Dendritic cell treated with granulocyte-macrophage colony-stimulating factor and Interleukin-4, amounts not matched to agents 40 ng/mL and 50 ng/mL, for 4 days (primary cell): ENCODE results near the gene CDC42BPA.
"Not testable (repeated sequence)": the region's sequence is repeated elsewhere in the genome, so short reads cannot be mapped to it uniquely, and the experiment has no call there.

Source experiments
- H3K27ac Mint-ChIP-seq: one replicate; pipeline ENCODE4 v1.8.0; 2022; ENCODE audit warnings: mild to moderate bottlenecking, mixed read lengths
- H3K27me3 Mint-ChIP-seq: one replicate; pipeline ENCODE4 v1.8.0; 2022; ENCODE audit warnings: mild to moderate bottlenecking, mixed read lengths
- H3K36me3 Mint-ChIP-seq: one replicate; pipeline ENCODE4 v1.8.0; 2022; ENCODE audit warnings: low read depth, mixed read lengths
- H3K4me1 Mint-ChIP-seq: one replicate; pipeline ENCODE4 v1.8.0; 2022; ENCODE audit warnings: low read depth, mixed read lengths
- H3K4me3 Mint-ChIP-seq: one replicate; pipeline ENCODE4 v1.8.0; 2022; ENCODE audit warnings: mild to moderate bottlenecking, moderate library complexity, mixed read lengths
- H3K9me3 Mint-ChIP-seq: one replicate; pipeline ENCODE4 v1.8.0; 2022; ENCODE audit warnings: mixed read lengths
- intact Hi-C: fragments of 100-400 bp; cut with micrococcal nuclease; formaldehyde crosslinking; loops from one replicate; pipeline ENCODE4 v1.15.0; 2022

CDC42BPA gene

GRCh38 chr1:227004796-227005195, 313.5 kb downstream of the CDC42BPA start:
- Mint-ChIP-seq H3K4me3 (no peak overlapping the region), H3K27ac (no peak overlapping the region), H3K27me3 (no peaks in the 10 kb centered on the region), H3K9me3 (no peaks in the 10 kb centered on the region), H3K4me1 (no peaks in the 10 kb centered on the region), H3K36me3 (no peaks in the 10 kb centered on the region)
- intact Hi-C loops = no loop called here

GRCh38 chr1:227003165-227003564, 315.1 kb downstream of the CDC42BPA start:
- H3K4me1 Mint-ChIP-seq = peaks cover 9% of the 10 kb centered on the region
- no peak overlapping the region for H3K27ac Mint-ChIP-seq
- H3K4me3 Mint-ChIP-seq = no peak overlapping the region
- no peaks in the 10 kb centered on the region for H3K27me3 Mint-ChIP-seq
- intact Hi-C loops = no loop called here
- no peaks in the 10 kb centered on the region for H3K36me3 Mint-ChIP-seq
- no peaks in the 10 kb centered on the region for H3K9me3 Mint-ChIP-seq

- Mint-ChIP-seq H3K36me3 (no peaks in the 10 kb centered on the region), H3K27ac (no peak overlapping the region), H3K4me1 (peaks cover 9% of the 10 kb centered on the region), H3K9me3 (no peaks in the 10 kb centered on the region), H3K4me3 (no peak overlapping the region), H3K27me3 (no peaks in the 10 kb centered on the region)
- intact Hi-C loops = no loop called here
Measured at GRCh38 chr1:227002531-227003049, 315.7 kb downstream of the CDC42BPA start.

- H3K4me3 Mint-ChIP-seq, intact Hi-C loops, H3K27ac Mint-ChIP-seq, H3K36me3 Mint-ChIP-seq, H3K27me3 Mint-ChIP-seq, H3K4me1 Mint-ChIP-seq, H3K9me3 Mint-ChIP-seq: not testable (repeated sequence)
Measured at GRCh38 chr1:226999579-226999978, 318.7 kb downstream of the CDC42BPA start.

- Mint-ChIP-seq H3K27ac (no peak overlapping the region), H3K4me1 (peaks cover 9% of the 10 kb centered on the region), H3K4me3 (no peak overlapping the region), H3K27me3 (no peaks in the 10 kb centered on the region), H3K36me3 (no peaks in the 10 kb centered on the region), H3K9me3 (no peaks in the 10 kb centered on the region)
- intact Hi-C loops = no loop called here
Measured at GRCh38 chr1:226995365-226996332, 322.6 kb downstream of the CDC42BPA start.

GRCh38 chr1:226994586-226995364, 323.5 kb downstream of the CDC42BPA start:
- Mint-ChIP-seq H3K27me3 (no peaks in the 10 kb centered on the region), H3K4me1 (peaks cover 17% of the 10 kb centered on the region), H3K9me3 (no peaks in the 10 kb centered on the region), H3K27ac (no peak overlapping the region), H3K4me3 (no peak overlapping the region), H3K36me3 (no peaks in the 10 kb centered on the region)
- intact Hi-C loops = no loop called here

- H3K4me3 Mint-ChIP-seq = no peak overlapping the region
- H3K27me3 Mint-ChIP-seq = no peaks in the 10 kb centered on the region
- no peak overlapping the region for H3K27ac Mint-ChIP-seq
- intact Hi-C loops = no loop called here
- H3K9me3 Mint-ChIP-seq = no peaks in the 10 kb centered on the region
- peaks cover 20% of the 10 kb centered on the region for H3K4me1 Mint-ChIP-seq
- no peaks in the 10 kb centered on the region for H3K36me3 Mint-ChIP-seq
Measured at GRCh38 chr1:226993814-226994585, 324.3 kb downstream of the CDC42BPA start.

- no peak overlapping the region for H3K4me3 Mint-ChIP-seq
Measured at GRCh38 chr1:226991920-226992319, 326.4 kb downstream of the CDC42BPA start.

GRCh38 chr1:226990133-226990716, 328.1 kb downstream of the CDC42BPA start:
- Mint-ChIP-seq H3K4me3 (no peak overlapping the region), H3K9me3 (no peaks in the 10 kb centered on the region), H3K36me3 (peaks cover 28% of the 10 kb centered on the region), H3K4me1 (peaks cover 27% of the 10 kb centered on the region), H3K27ac (peak overlapping the region; percentile 89), H3K27me3 (no peaks in the 10 kb centered on the region)
- intact Hi-C loops = no loop called here

More at GRCh38 chr1:226991920-226992319, 326.4 kb downstream of the CDC42BPA start:
- H3K9me3 Mint-ChIP-seq = no peaks in the 10 kb centered on the region
- H3K27me3 Mint-ChIP-seq = no peaks in the 10 kb centered on the region
- peaks cover 27% of the 10 kb centered on the region for H3K4me1 Mint-ChIP-seq
- intact Hi-C loops = no loop called here
- H3K27ac Mint-ChIP-seq = no peak overlapping the region
- H3K36me3 Mint-ChIP-seq = peaks cover 11% of the 10 kb centered on the region

GRCh38 chr1:226989085-226989920, 329.0 kb downstream of the CDC42BPA start:
- no peaks in the 10 kb centered on the region for H3K27me3 Mint-ChIP-seq
- H3K4me3 Mint-ChIP-seq = no peak overlapping the region
- H3K27ac Mint-ChIP-seq = peak overlapping the region; percentile 89
- H3K9me3 Mint-ChIP-seq = no peaks in the 10 kb centered on the region
- peaks cover 27% of the 10 kb centered on the region for H3K4me1 Mint-ChIP-seq
- intact Hi-C loops = no loop called here
- peaks cover 37% of the 10 kb centered on the region for H3K36me3 Mint-ChIP-seq

GRCh38 chr1:226988334-226988666, 330.0 kb downstream of the CDC42BPA start:
- Mint-ChIP-seq H3K27ac (no peak overlapping the region), H3K36me3 (peaks cover 47% of the 10 kb centered on the region), H3K9me3 (no peaks in the 10 kb centered on the region), H3K4me1 (peaks cover 27% of the 10 kb centered on the region), H3K27me3 (no peaks in the 10 kb centered on the region), H3K4me3 (no peak overlapping the region)
- intact Hi-C loops = no loop called here

- Mint-ChIP-seq H3K27me3 (no peaks in the 10 kb centered on the region), H3K4me1 (peaks cover 27% of the 10 kb centered on the region), H3K9me3 (no peaks in the 10 kb centered on the region), H3K36me3 (peaks cover 52% of the 10 kb centered on the region), H3K4me3 (no peak overlapping the region), H3K27ac (no peak overlapping the region)
- intact Hi-C loops = no loop called here
Measured at GRCh38 chr1:226987623-226988333, 330.5 kb downstream of the CDC42BPA start.
